Memory B cell (primary cell): Measurements from ENCODE around the gene FNDC11.
A peak's percentile ranks its signal among the peaks of the same experiment; 100 is the strongest.

Source experiments
- ATAC-seq: fragments of 150-1000 bp; cut with Tn5 transposase; 2 replicates; pipeline ENCODE4 v1.10.0; 2021; ENCODE audit warnings: low read depth, mild to moderate bottlenecking, moderate library complexity
- DNase-seq, 2 donors: peaks; one replicate each; pipeline ENCODE4 v3.0.0; 2022; ENCODE audit warnings: low spot score in 2 of 2
- H3K27ac Mint-ChIP-seq: one replicate; pipeline ENCODE4 v1.8.0; 2022; ENCODE audit warnings: mild to moderate bottlenecking, moderate library complexity, mixed read lengths
- H3K27me3 Mint-ChIP-seq: one replicate; pipeline ENCODE4 v1.8.0; 2022; ENCODE audit warnings: mixed read lengths
- H3K36me3 Mint-ChIP-seq: one replicate; pipeline ENCODE4 v1.8.0; 2022; ENCODE audit warnings: mild to moderate bottlenecking, mixed read lengths
- H3K4me1 Mint-ChIP-seq: one replicate; pipeline ENCODE4 v1.8.0; 2022; ENCODE audit warnings: mixed read lengths
- H3K4me3 Mint-ChIP-seq: one replicate; pipeline ENCODE4 v1.8.0; 2022; ENCODE audit warnings: mild to moderate bottlenecking, moderate library complexity, mixed read lengths
- H3K9me3 Mint-ChIP-seq: one replicate; pipeline ENCODE4 v1.8.0; 2022; ENCODE audit warnings: mixed read lengths

FNDC11 gene

DNA sequence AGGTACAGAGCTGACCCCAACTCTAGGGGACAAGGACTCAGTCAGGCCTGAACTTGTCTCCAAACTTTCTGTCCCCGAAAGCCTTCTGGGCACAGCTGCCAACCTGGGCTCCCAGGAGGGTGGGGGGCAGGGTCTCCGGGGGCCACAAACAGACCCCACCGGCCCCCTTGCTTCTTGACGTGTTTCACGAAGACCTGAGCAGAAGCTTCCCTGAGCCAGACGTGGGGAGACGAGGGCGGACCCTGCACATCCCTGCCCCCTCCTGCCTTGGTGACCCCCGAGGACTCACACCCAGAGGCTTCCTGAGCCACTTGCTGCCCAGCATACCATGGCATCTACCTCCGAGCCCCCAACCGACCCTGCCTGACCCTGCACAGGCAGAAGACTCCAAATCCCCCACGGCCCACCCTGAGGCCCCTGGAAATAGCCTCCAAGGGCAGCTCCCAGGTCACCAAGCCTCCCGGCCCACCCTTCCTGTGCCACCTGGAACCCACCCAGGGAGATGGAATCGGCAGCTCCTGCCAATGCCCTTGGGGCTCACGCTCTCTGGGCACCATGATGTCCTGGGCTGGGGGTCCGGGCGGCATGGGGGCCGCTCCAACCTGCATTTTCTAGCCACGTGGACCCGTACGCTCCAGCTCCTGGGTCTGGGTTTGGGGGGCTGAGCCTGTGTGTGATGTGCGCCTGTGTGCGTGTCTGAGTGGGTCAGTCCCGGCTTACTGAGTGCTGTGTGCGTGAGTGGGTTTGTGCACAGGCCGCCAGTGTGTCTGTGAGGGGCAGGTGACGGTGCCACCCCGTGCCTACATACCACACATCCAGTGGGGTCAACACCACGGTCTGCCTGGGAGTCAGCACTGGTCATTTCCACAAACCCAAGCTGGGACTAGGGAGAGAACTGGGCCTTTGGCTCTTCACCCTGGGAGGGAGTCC, 14.3 kb upstream of the FNDC11 start:
- H3K4me1 Mint-ChIP-seq, result peaks cover 24% of the 10 kb centered on the region
- H3K4me3 Mint-ChIP-seq, result no peak overlapping the region
- no peaks in the 10 kb centered on the region for H3K36me3 Mint-ChIP-seq
- DNase-seq (no peak), ATAC-seq (no peak)
- H3K27ac Mint-ChIP-seq, result peak overlapping the region; percentile 73
- no peaks in the 10 kb centered on the region for H3K9me3 Mint-ChIP-seq
- H3K27me3 Mint-ChIP-seq, result peaks cover 8% of the 10 kb centered on the region

GRCh38 chr20:63540417-63541186, 13.4 kb upstream of the FNDC11 start:
- no peaks in the 10 kb centered on the region for H3K9me3 Mint-ChIP-seq
- peaks cover 8% of the 10 kb centered on the region for H3K27me3 Mint-ChIP-seq
- H3K4me1 Mint-ChIP-seq, result peaks cover 30% of the 10 kb centered on the region
- no peak overlapping the region for H3K27ac Mint-ChIP-seq
- DNase-seq (no peak), ATAC-seq (no peak)
- H3K4me3 Mint-ChIP-seq, result peak overlapping the region; percentile 3
- H3K36me3 Mint-ChIP-seq, result no peaks in the 10 kb centered on the region

GRCh38 chr20:63541371-63541770, 12.6 kb upstream of the FNDC11 start:
- peaks cover 5% of the 10 kb centered on the region for H3K27me3 Mint-ChIP-seq

DNA sequence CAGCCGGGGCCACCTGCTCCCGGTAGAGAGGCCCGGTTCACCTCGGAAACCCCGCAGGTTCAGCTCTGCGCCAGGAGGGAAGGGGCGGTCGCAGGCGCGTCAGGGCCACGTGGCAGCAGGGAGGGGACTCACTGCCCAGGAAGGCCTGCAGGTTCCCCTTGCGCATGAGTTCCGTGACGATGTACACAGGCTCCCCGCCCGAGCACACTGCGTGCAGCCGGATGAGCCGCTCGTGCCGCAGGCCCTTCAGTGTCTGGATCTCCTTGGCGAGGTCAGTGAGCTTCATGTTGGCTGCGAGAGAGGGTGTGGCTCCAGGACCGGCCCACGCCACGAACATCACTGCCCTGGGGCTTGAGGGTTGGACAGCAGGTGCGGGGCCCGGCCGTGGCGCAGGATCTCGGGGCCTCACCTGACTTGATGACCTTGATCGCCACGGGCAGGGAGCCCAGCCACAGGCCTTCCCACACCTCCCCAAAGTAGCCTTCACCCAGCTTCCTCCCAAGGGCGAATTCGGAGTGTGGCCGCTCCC, 11.9 kb upstream of the FNDC11 start:
- peak overlapping the region; percentile 84 for H3K4me3 Mint-ChIP-seq
- peaks cover 5% of the 10 kb centered on the region for H3K27me3 Mint-ChIP-seq
- no peaks in the 10 kb centered on the region for H3K9me3 Mint-ChIP-seq
- DNase-seq, result peak in 1 of 2 donors; percentile 42
- ATAC-seq, result peak; percentile 22
- H3K27ac Mint-ChIP-seq, result peak overlapping the region; percentile 92
- peaks cover 29% of the 10 kb centered on the region for H3K4me1 Mint-ChIP-seq
- H3K36me3 Mint-ChIP-seq, result no peaks in the 10 kb centered on the region

More at GRCh38 chr20:63541371-63541770, 12.6 kb upstream of the FNDC11 start:
- H3K4me3 Mint-ChIP-seq, result no peak overlapping the region
- peaks cover 28% of the 10 kb centered on the region for H3K4me1 Mint-ChIP-seq
- ATAC-seq (no peak), DNase-seq (no peak)
- H3K27ac Mint-ChIP-seq, result no peak overlapping the region
- no peaks in the 10 kb centered on the region for H3K9me3 Mint-ChIP-seq
- no peaks in the 10 kb centered on the region for H3K36me3 Mint-ChIP-seq

- Mint-ChIP-seq H3K27ac (peak overlapping the region; percentile 92), H3K36me3 (no peaks in the 10 kb centered on the region), H3K9me3 (no peaks in the 10 kb centered on the region), H3K4me3 (peak overlapping the region; percentile 84), H3K4me1 (peaks cover 28% of the 10 kb centered on the region), H3K27me3 (peaks cover 5% of the 10 kb centered on the region)
- DNase-seq (peak in 1 of 2 donors; percentile 66), ATAC-seq (peak; percentile 61)
Measured at GRCh38 chr20:63542696-63543095, 11.3 kb upstream of the FNDC11 start.

DNA sequence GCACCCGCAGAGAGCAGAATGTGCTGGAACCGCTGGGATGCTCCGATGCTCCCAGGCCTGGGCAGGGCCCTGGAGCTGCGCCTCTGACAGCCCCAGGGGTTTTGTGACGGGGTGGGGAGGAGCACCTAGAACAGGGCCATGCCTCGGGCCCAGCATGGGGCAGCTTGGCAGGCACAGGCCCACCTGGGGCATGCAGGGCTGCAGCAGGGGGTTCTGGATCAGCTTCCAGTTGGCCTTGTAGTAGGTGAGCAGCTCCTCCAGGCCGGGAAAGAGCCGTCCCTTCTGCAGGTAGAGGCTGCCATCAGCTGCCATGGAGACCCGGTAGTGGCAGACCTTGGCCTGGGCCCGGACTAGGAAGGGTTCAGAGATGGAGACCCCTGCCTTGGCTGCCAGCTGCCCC, 10.8 kb upstream of the FNDC11 start:
- DNase-seq, result no peak
- H3K9me3 Mint-ChIP-seq, result no peaks in the 10 kb centered on the region
- peaks cover 5% of the 10 kb centered on the region for H3K27me3 Mint-ChIP-seq
- peak overlapping the region; percentile 92 for H3K27ac Mint-ChIP-seq
- H3K4me1 Mint-ChIP-seq, result peaks cover 28% of the 10 kb centered on the region
- H3K36me3 Mint-ChIP-seq, result no peaks in the 10 kb centered on the region
- peak overlapping the region; percentile 84 for H3K4me3 Mint-ChIP-seq
- peak; percentile 4 for ATAC-seq

GRCh38 chr20:63543733-63544132, 10.2 kb upstream of the FNDC11 start:
- Mint-ChIP-seq H3K4me3 (peak overlapping the region; percentile 27), H3K36me3 (no peaks in the 10 kb centered on the region), H3K27ac (no peak overlapping the region), H3K9me3 (no peaks in the 10 kb centered on the region), H3K4me1 (peaks cover 30% of the 10 kb centered on the region), H3K27me3 (peaks cover 7% of the 10 kb centered on the region)
- ATAC-seq (no peak), DNase-seq (no peak)

- H3K36me3 Mint-ChIP-seq, result no peaks in the 10 kb centered on the region
- no peak for ATAC-seq
- H3K4me1 Mint-ChIP-seq, result peaks cover 33% of the 10 kb centered on the region
- DNase-seq, result no peak
- no peaks in the 10 kb centered on the region for H3K9me3 Mint-ChIP-seq
- H3K27me3 Mint-ChIP-seq, result peaks cover 9% of the 10 kb centered on the region
- H3K27ac Mint-ChIP-seq, result no peak overlapping the region
- no peak overlapping the region for H3K4me3 Mint-ChIP-seq
Measured at GRCh38 chr20:63544241-63544957, 9.6 kb upstream of the FNDC11 start.

DNA sequence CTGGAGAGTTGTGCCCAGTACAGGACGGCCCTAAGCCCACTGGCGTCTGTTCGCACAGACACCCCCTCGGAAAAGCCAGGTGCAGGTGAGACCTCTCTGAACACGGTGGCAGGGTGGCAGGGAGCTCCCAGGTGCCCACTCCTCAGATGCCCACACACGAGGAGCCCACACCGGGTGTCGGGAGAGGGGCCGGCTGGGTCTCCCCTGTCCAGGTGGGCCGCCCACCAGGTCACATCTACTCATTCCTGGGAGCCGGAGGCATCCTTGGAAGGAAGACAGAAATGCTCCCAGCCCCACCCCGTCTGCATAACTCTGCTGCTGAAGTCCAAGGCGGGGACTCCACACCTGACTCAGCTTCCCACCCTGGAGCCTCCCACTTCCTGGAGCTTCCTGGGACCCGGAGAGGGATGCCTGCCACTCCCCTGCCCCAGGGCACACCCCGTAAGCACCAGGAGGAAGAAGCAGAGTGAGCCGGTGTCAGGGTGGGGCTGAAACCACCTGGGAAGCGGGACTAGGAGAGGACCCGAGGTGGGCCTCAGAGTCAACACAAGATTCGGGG, 8.9 kb upstream of the FNDC11 start:
- ATAC-seq (no peak), DNase-seq (no peak)
- Mint-ChIP-seq H3K4me3 (peak overlapping the region; percentile 1), H3K9me3 (no peaks in the 10 kb centered on the region), H3K36me3 (no peaks in the 10 kb centered on the region), H3K4me1 (peaks cover 38% of the 10 kb centered on the region), H3K27ac (no peak overlapping the region), H3K27me3 (peaks cover 14% of the 10 kb centered on the region)

GRCh38 chr20:63545814-63546213, 8.1 kb upstream of the FNDC11 start:
- H3K9me3 Mint-ChIP-seq, result no peaks in the 10 kb centered on the region
- H3K4me3 Mint-ChIP-seq, result no peak overlapping the region

DNA sequence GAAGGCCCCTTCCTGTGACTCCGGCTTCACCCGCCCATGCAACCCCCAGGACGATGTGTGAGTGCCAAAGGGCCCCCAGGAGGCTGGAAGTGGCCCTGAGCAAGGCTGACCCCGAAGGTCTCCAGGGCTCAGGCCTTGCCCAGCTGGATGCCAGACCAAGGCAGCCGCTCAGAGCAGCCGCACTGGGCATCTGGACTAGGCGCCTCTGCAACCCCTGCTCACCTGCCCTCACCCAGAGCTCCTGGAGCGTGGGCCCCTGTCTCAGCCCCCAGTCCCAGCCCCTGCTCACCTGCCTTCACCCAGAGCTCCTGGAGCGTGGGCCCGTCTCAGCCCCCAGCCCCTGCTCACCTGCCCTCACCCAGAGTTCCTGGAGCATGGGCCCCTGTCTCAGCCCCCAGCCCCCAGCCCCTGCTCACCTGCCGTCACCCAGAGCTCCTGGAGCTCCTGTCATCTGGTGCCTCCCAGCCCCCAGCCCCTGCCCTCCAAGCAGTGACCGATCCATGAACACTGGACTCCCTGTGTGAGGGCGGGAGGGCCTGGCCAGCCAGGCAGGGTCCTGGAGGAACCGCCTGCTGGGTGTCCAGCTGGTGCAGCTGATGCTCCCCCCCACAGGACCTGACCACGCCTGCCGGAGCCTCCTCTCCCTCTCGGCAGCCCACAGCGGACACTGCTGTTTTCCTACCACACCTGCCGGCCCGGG, 7.6 kb upstream of the FNDC11 start:
- Mint-ChIP-seq H3K4me1 (peaks cover 43% of the 10 kb centered on the region), H3K36me3 (no peaks in the 10 kb centered on the region), H3K4me3 (no peak overlapping the region), H3K27me3 (peaks cover 15% of the 10 kb centered on the region), H3K9me3 (no peaks in the 10 kb centered on the region), H3K27ac (no peak overlapping the region)
- no peak for ATAC-seq
- no peak for DNase-seq

More at GRCh38 chr20:63545814-63546213, 8.1 kb upstream of the FNDC11 start:
- H3K27ac Mint-ChIP-seq, result no peak overlapping the region
- no peaks in the 10 kb centered on the region for H3K36me3 Mint-ChIP-seq
- peaks cover 40% of the 10 kb centered on the region for H3K4me1 Mint-ChIP-seq
- H3K27me3 Mint-ChIP-seq, result peaks cover 15% of the 10 kb centered on the region
- ATAC-seq (peak; percentile 21), DNase-seq (no peak)

DNA sequence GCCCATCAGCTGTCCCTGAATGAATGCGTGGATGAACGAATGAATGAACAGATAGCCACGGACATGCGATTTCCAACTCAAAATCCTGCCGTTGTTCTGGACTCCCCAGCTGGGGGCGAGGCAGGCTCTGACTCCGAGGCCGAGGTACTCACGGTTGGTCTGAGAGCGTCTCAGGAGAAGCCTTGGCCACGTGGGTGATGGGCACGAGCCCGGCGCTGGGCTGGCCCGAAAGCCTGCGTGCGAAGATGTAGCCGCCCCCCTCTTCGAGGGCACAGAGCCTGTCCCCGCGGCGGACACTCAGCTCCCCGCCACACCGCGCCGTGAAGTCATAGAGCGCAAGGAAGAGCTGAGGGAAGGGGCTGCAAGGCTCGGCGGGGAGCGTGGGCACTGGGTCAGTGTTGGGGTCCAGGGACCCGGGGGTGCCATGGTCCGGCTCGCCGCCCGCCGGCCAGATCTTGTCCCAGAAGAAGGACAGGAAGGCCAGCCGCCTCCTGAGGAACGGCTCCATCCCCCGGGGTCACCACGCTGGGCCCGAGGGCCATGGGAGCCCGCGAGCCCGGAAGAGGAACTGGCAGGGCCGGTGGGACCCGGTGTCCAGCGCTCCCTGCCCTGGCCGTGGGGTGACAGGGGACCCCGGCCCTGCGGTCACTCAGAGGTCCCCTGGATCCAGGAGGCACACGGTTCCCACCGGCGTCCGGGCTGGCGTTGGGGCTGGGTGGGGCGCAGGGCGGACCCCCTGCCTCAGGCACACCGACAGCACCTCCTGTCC, 6.8 kb upstream of the FNDC11 start:
- peaks cover 15% of the 10 kb centered on the region for H3K27me3 Mint-ChIP-seq
- H3K27ac Mint-ChIP-seq, result no peak overlapping the region
- DNase-seq (no peak), ATAC-seq (no peak)
- H3K9me3 Mint-ChIP-seq, result no peaks in the 10 kb centered on the region
- peaks cover 43% of the 10 kb centered on the region for H3K4me1 Mint-ChIP-seq
- no peaks in the 10 kb centered on the region for H3K36me3 Mint-ChIP-seq
- no peak overlapping the region for H3K4me3 Mint-ChIP-seq
